HG03025 (cell line): ENCODE data around the gene CDAN1.

Source experiments
- ATAC-seq: cut with Tn5 transposase; IDR thresholded peaks from one replicate; pipeline ENCODE4 v1.9.1; 2021; ENCODE audit warnings: mild to moderate bottlenecking, moderate library complexity; ENCODE audit not compliant: unreplicated experiment, low FRiP score

CDAN1 gene

DNA sequence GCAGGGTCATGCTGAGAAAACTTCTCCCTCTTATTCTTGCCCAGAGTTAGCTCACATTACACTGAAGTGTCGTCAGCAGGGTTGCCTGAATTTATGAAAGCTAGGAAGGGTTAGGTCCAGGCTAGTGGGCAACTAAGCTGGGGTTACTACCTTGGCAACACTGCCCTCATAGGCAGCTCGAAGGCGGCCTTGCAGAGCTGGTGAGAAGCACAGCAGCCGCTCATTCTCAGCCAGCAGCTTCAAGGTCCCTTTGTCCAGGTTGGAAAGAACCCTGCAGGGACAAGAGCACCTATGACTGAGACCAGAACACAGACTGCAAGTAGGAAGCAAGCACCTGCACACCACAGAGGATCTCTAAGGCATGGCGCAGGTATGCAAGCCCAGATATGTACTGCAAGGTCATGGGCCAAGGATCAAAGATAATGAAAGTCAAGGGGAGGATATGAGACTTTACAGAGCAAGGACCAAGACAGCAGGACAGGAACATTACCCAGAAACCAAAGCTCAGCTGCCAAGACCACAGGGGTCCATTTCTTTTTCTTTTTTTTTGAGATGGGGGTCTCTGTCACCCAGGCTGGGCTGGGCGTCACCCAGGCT, 2.8 kb downstream of the CDAN1 start:
- ATAC-seq: no peak

- ATAC-seq: no peak
Measured at GRCh38 chr15:42733027-42733426, 3.9 kb downstream of the CDAN1 start.

- ATAC-seq: no peak
Measured at GRCh38 chr15:42732095-42732827, 4.7 kb downstream of the CDAN1 start.

DNA sequence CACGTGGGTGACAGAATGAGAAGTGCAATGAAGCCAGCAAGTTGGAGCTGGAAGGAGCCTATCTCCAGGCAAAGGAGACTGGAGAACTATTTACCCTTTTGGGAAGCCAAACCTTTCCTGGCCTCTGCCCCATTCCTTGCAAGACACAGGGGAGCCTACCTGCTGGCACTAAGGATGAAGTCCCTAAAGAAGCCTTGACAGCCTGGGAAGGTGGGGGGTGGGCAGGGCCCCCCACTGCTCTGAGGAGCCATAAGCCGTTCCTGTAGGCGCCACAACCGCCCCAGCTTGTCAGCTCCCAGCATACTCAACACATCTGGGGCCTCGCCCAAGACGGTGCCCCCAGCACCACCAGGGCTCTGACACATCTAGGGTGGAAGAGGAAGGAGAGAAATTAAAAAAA, 5.5 kb downstream of the CDAN1 start:
- no peak for ATAC-seq

- no peak for ATAC-seq
Measured at GRCh38 chr15:42730536-42730935, 6.4 kb downstream of the CDAN1 start.

DNA sequence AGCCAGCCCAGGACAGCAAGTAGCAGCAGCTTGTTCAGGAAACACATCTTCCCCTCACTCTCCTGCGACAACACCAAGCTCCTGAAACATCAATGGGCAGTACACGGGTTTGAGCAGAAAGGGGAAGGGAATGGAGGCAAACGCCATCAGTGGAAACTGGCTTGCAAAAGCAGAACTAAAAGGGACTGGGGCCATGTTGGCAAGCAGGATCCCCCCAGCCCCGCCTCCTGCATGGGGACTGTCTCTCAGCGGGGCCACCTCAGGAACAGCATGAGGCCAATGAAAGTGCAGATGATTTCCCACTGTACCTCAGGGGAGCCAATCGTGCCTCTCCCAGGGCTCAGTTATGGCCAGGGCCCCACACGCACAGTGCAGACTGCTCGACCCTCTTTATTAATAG, 6.8 kb downstream of the CDAN1 start:
- ATAC-seq: no peak

DNA sequence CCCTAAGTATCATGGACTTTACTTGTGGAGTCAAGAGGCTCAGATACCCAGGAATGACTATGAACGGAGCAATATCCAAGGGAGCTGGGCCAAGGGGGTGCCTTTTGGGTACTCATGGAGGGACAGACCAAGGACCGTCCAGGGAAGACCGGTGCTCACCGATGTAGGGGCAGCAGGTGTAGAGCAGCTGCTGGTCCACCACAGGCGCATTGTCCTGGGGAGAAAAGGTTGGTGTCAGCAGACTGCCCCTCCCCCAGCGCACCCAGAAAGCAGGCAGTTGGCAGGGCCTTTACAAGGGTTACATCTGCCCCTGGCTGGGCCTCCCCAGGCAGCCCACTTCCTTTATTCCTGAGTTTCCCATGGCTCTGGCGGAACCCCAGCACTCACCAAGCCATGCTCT, 7.5 kb downstream of the CDAN1 start:
- ATAC-seq: no peak

DNA sequence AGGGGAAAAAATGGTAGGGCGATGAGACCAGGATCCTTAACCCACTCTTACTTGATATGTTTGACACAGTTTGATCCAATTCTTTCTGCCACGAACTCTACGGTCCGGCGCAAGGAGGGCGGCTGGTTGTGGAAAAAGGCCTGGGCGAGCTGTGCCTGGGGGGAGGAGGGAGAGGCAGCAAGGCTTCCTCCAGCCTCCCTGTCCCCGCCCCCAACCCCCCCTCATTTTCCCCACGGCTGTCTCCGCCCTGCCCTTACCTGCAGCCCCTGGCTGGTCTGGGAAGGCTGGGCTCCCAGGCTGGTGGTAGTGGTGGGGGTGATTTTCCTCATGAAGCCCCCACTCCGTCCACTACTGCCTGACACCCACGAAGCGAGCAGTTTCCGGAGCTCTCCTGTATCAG, 8.0 kb downstream of the CDAN1 start:
- no peak for ATAC-seq

DNA sequence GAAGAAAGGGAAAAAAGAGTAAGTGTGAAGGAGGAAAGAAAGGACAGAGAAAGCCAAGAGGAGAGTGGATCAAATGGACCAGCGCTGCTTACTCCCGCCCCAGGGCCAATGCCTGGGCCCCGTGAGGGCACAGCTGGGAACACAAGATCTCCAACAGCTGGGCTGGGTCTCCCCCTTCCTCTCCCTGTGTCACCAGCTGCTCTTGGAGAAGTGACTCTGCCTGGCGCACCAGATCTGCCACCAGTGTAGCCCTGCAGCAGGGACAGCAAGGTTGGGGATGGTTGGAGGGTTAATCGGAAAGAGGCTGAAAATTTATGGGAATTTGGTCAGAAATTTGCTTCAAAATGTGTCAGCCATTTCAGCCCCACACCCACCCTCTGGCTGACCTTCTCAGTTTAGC, 8.4 kb downstream of the CDAN1 start:
- ATAC-seq: no peak

- ATAC-seq: no peak
Measured at GRCh38 chr15:42727750-42728381, 9.1 kb downstream of the CDAN1 start.

- ATAC-seq: no peak
Measured at GRCh38 chr15:42726114-42726513, 10.8 kb downstream of the CDAN1 start.

DNA sequence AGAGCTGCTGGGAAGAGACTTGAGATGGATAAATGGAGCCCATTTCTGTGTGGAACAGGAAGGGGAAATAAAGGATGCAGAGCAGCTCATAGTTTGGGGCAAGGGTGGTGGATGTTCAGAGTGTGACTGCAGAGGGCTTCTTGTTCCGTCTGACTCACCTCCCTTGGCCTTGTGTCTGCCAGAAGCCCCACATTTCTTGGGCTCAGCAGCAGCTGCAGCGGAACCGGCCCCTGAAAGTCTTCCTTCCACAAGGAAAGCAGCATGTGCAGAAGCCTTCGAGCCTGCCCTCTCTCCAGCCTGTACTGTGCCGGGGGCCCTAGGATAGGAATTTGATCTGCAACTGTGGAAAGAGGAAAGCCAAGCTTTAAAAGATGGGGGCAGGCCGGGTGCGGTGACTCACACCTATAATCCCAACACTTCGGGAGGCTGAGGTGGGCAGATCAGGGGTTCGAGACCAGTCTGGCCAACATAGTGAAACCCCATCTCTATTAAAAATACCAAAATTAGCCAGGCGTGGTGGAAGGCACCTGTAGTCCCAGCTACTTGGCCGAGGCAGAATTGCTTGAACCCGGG, 11.5 kb downstream of the CDAN1 start:
- ATAC-seq: no peak

GRCh38 chr15:42724276-42724675, 12.7 kb downstream of the CDAN1 start:
- ATAC-seq: no peak

DNA sequence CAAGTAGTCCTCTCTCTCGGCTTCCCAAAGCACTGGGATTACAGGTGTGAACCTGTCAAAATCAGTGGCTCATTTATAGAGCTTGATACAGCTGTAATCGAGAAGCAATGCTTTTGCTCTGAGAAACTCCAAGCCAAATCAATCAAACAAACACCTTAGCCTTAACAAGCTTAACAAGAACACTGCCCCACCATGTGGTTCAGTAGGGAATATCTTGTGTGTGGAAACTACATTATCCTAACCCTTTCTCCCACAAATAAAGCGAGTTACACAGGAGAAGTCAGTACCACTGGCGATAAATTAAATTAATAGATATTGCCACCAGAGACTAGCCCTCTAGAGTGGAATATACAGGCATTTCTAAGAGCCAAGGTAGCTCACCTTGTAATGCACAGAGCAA, 13.9 kb downstream of the CDAN1 start:
- no peak for ATAC-seq

DNA sequence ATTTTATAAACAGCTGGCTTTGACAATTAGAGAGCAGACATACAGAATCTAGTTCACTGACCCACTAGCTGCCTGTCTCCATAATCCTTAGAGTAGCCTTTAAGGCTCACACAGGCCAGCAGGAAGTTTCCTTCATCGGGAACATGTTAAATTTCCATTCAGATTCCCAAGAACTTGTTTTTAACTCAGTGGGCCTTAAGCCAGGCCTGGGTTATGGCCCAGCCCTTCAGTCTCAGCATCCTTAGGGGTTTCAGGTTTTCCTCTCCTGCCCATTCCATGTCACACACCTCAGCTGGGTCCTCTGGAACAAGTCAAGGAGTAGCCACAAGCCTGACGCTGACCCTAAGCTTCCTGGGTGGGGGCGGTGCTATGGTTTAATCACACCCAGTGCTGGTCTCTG, 15.0 kb downstream of the CDAN1 start:
- no peak for ATAC-seq

DNA sequence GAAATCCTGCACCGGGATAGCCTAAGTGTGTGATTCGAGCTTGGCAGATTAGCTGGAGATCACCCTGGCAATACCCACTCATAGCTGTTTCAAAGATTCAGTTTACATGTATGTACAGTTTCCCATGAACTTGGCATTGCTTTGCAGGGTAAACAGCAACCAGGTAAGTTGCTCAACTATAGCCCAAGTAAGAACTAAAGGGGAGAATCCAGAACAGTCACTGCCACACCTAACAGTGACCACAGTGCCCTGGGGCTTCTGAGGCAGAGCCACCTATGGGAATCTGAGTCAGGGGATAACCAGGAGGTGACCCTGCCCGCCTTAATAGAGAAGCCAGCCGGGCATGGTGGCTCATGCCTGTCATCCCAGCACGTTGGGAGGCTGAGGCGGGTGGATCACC, 15.9 kb downstream of the CDAN1 start:
- ATAC-seq: no peak

DNA sequence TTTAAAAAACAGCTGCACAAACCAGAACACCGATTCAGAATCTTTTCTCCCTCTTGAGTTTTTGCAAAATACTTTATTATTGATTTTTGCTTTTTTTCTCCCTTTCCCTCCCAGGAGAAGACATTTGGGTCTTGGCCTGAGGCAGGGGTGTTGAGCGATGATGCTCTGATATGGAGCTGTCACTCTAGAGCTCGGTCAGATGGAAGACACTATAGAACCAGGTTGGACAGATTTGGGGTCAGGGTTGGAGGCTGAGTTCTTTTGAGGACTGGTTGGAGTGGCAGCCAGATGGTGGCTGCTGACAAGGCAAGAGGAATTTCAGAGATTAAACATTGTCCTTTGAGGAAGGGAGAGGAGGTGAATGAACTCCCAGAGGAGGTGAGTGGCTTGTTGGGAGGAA, 16.9 kb downstream of the CDAN1 start:
- ATAC-seq: no peak

- no peak for ATAC-seq
Measured at GRCh38 chr15:42719043-42719442, 17.9 kb downstream of the CDAN1 start.

- ATAC-seq: no peak
Measured at GRCh38 chr15:42716626-42717025, 20.3 kb downstream of the CDAN1 start.

DNA sequence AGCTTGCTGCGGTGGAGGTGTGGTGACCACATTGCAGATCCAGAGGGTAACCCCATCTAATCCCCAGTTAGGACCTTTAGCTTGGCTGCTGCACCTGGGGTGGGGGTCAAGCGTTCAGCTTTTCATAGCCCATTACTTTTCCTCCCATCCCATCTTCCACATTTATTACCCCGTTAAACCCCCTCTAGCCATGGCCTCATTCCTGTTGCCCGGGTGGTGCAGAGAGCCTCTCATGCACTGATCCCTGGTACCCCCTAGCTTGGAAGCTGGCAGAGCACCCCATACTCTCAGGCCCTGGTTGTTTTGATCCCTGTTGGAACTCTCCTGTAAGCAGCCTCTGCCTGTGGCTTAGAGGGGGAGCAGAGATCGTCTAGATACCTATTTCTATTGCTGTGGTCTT, 20.8 kb downstream of the CDAN1 start:
- no peak for ATAC-seq

DNA sequence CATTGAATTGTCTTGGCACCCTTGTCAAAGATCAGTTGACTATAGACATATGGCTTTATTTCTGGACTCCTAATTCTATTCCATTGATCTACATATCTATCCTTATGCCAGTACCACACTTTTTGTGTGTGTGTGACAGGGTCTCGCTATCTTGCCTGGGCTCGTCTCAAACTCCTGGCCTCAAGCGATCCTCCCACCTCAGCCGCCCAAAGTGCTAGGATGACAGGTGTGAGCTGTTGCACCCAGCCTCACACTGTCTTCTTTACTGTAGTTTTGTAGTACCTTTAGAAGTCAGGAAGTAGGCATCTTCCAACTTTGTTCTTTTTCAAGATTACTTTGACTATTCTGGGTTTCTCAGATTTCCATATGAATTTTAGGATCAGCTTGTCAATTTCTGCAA, 24.3 kb downstream of the CDAN1 start:
- ATAC-seq: no peak

DNA sequence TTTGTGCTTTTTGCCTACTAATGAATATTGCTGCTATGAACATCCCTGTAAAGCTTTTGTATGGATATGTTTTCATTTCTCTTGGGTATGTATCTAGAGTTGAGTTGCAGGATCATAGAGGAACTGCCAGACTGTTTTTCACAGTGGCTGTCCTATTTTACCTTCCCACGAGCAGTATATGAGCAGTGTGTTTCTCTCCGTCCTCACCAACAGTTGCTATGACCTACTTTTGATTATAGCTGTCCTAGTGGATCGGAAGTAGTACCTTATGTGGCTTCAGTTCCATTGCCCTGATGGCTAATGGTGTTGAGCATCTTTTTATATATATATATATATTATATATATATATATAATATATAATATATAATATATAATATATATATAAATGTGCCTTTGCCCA, 25.2 kb downstream of the CDAN1 start:
- no peak for ATAC-seq
